ENCODE measurements around the gene GSX1.

GSX1 gene

GRCh38 chr13:27782151-27782550 lies 10.1 kb upstream of the GSX1 start:
- H3K27me3 ChIP-seq (ENCODE audit: insufficient read depth, low read length, poor library complexity): peaks cover 1% of the 10 kb centered on the region
- no peak overlapping the region for H3K27ac ChIP-seq (ENCODE audit: low read depth, low read length)

DNA sequence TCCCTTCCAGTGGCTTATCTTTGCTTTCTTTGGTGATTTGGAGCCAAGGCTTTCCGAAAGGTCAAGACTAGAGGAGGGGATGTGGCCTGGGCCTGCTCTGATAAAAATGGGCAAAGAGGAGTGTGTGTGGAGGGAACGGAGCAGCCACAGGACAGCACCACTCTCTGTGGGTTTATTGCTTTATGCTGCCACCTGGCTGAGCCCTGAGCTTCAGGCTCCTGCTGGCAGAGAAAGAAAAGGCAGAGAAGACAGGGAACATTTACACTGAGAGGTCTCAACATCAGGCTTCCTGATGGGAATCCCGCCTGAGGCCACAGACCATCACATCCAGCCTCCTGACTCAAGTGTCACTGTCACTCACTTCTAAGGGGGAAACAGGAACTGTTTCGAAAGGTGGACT lies 9.2 kb upstream of the GSX1 start:
- no peaks in the 10 kb centered on the region for H3K79me2 ChIP-seq (ENCODE audit: control insufficient read depth, insufficient read depth, low read length)
- H2BK15ac ChIP-seq (replicated peaks; ENCODE audit: low read depth): no peak overlapping the region
- no peaks in the 10 kb centered on the region for H3K79me1 ChIP-seq (ENCODE audit: low read length)
- no peak overlapping the region for H4K8ac ChIP-seq (ENCODE audit: low read depth, low read length)
- peak; percentile 75 for DNase-seq
- no peak overlapping the region for H3K23ac ChIP-seq (ENCODE audit: low read length)
- peaks cover 5% of the 10 kb centered on the region for H3K27me3 ChIP-seq (ENCODE audit: insufficient read depth, low read length, poor library complexity)
- H2AK5ac ChIP-seq (ENCODE audit: low read length): no peak overlapping the region
- H3K4ac ChIP-seq (ENCODE audit: low read depth, low read length): no peak overlapping the region
- no peak overlapping the region for H2BK5ac ChIP-seq (ENCODE audit: low read length)
- no CpG with 5 or more reads among the region's 4 CpGs for WGBS (ENCODE audit: extremely low coverage, insufficient coverage, low lambda C conversion rate)
- no peaks in the 10 kb centered on the region for H3K4me1 ChIP-seq (ENCODE audit: control insufficient read depth, low read depth, low read length)
- H3K18ac ChIP-seq (ENCODE audit: low read length): no peak overlapping the region
- H3K9ac ChIP-seq (ENCODE audit: low read length): no peak overlapping the region
- no peak overlapping the region for H3K4me3 ChIP-seq (ENCODE audit: low read length)
- no peak overlapping the region for H4K5ac ChIP-seq (ENCODE audit: low read length)
- H3K4me2 ChIP-seq (ENCODE audit: low read length): no peak overlapping the region
- H3K27ac ChIP-seq (ENCODE audit: low read depth, low read length): no peak overlapping the region
- H3K36me3 ChIP-seq (ENCODE audit: control insufficient read depth, insufficient read depth, low read length): no peaks in the 10 kb centered on the region
- no peak overlapping the region for H2BK120ac ChIP-seq (ENCODE audit: low read depth, low read length)
- no peak overlapping the region for H3K56ac ChIP-seq (ENCODE audit: low read length)

More at GRCh38 chr13:27782151-27782550, 10.1 kb upstream of the GSX1 start:
- no peak overlapping the region for H3K9ac ChIP-seq (ENCODE audit: low read length)
- no peak overlapping the region for H3K18ac ChIP-seq (ENCODE audit: low read length)
- no peak overlapping the region for H2BK120ac ChIP-seq (ENCODE audit: low read depth, low read length)
- DNase-seq: no peak
- no peak overlapping the region for H2AK5ac ChIP-seq (ENCODE audit: low read length)
- WGBS (ENCODE audit: extremely low coverage, insufficient coverage, low lambda C conversion rate): no CpG with 5 or more reads among the region's 5 CpGs
- no peak overlapping the region for H4K8ac ChIP-seq (ENCODE audit: low read depth, low read length)
- no peaks in the 10 kb centered on the region for H3K79me2 ChIP-seq (ENCODE audit: control insufficient read depth, insufficient read depth, low read length)
- H4K5ac ChIP-seq (ENCODE audit: low read length): no peak overlapping the region
- H3K4me3 ChIP-seq (ENCODE audit: low read length): no peak overlapping the region
- no peak overlapping the region for H3K4ac ChIP-seq (ENCODE audit: low read depth, low read length)
- no peaks in the 10 kb centered on the region for H3K79me1 ChIP-seq (ENCODE audit: low read length)
- H3K36me3 ChIP-seq (ENCODE audit: control insufficient read depth, insufficient read depth, low read length): no peaks in the 10 kb centered on the region
- H3K56ac ChIP-seq (ENCODE audit: low read length): no peak overlapping the region
- no peaks in the 10 kb centered on the region for H3K4me1 ChIP-seq (ENCODE audit: control insufficient read depth, low read depth, low read length)
- no peak overlapping the region for H2BK5ac ChIP-seq (ENCODE audit: low read length)
- no peak overlapping the region for H3K4me2 ChIP-seq (ENCODE audit: low read length)
- no peak overlapping the region for H2BK15ac ChIP-seq (replicated peaks; ENCODE audit: low read depth)
- H3K23ac ChIP-seq (ENCODE audit: low read length): no peak overlapping the region

GRCh38 chr13:27788271-27788670 lies 4.0 kb upstream of the GSX1 start:
- Histone ChIP-seq H3K4me3 (ENCODE audit: low read length) (no peak overlapping the region), H3K9ac (ENCODE audit: low read length) (no peak overlapping the region), H4K8ac (ENCODE audit: low read depth, low read length) (no peak overlapping the region), H3K18ac (ENCODE audit: low read length) (no peak overlapping the region), H3K56ac (ENCODE audit: low read length) (no peak overlapping the region), H4K5ac (ENCODE audit: low read length) (no peak overlapping the region), H3K79me2 (ENCODE audit: control insufficient read depth, insufficient read depth, low read length) (no peaks in the 10 kb centered on the region), H3K27me3 (ENCODE audit: insufficient read depth, low read length, poor library complexity) (peaks cover 53% of the 10 kb centered on the region), H3K36me3 (ENCODE audit: control insufficient read depth, insufficient read depth, low read length) (no peaks in the 10 kb centered on the region), H2BK120ac (ENCODE audit: low read depth, low read length) (no peak overlapping the region), H3K4ac (ENCODE audit: low read depth, low read length) (no peak overlapping the region), H3K4me1 (ENCODE audit: control insufficient read depth, low read depth, low read length) (no peaks in the 10 kb centered on the region), H2BK5ac (ENCODE audit: low read length) (no peak overlapping the region), H2BK15ac (replicated peaks; ENCODE audit: low read depth) (no peak overlapping the region), H3K4me2 (ENCODE audit: low read length) (no peak overlapping the region), H2AK5ac (ENCODE audit: low read length) (no peak overlapping the region), H3K79me1 (ENCODE audit: low read length) (no peaks in the 10 kb centered on the region), H3K27ac (ENCODE audit: low read depth, low read length) (no peak overlapping the region), H3K23ac (ENCODE audit: low read length) (no peak overlapping the region)
- DNase-seq: no peak
- WGBS (ENCODE audit: extremely low coverage, insufficient coverage, low lambda C conversion rate): no CpG with 5 or more reads among the region's 1 CpG

GRCh38 chr13:27789153-27789494 lies 3.2 kb upstream of the GSX1 start:
- WGBS (ENCODE audit: extremely low coverage, insufficient coverage, low lambda C conversion rate): no CpG with 5 or more reads among the region's 6 CpGs
- H3K27ac ChIP-seq (ENCODE audit: low read depth, low read length): no peak overlapping the region
- no peak overlapping the region for H4K5ac ChIP-seq (ENCODE audit: low read length)
- no peak overlapping the region for H2BK120ac ChIP-seq (ENCODE audit: low read depth, low read length)
- H2BK5ac ChIP-seq (ENCODE audit: low read length): no peak overlapping the region
- DNase-seq: no peak
- H3K79me1 ChIP-seq (ENCODE audit: low read length): no peaks in the 10 kb centered on the region
- H3K4me2 ChIP-seq (ENCODE audit: low read length): no peak overlapping the region
- H3K56ac ChIP-seq (ENCODE audit: low read length): no peak overlapping the region
- no peaks in the 10 kb centered on the region for H3K36me3 ChIP-seq (ENCODE audit: control insufficient read depth, insufficient read depth, low read length)
- H3K9ac ChIP-seq (ENCODE audit: low read length): no peak overlapping the region
- H3K18ac ChIP-seq (ENCODE audit: low read length): no peak overlapping the region
- no peaks in the 10 kb centered on the region for H3K79me2 ChIP-seq (ENCODE audit: control insufficient read depth, insufficient read depth, low read length)
- H4K8ac ChIP-seq (ENCODE audit: low read depth, low read length): no peak overlapping the region
- H3K4me1 ChIP-seq (ENCODE audit: control insufficient read depth, low read depth, low read length): no peaks in the 10 kb centered on the region
- H2BK15ac ChIP-seq (replicated peaks; ENCODE audit: low read depth): no peak overlapping the region
- no peak overlapping the region for H3K4me3 ChIP-seq (ENCODE audit: low read length)
- H3K23ac ChIP-seq (ENCODE audit: low read length): no peak overlapping the region
- H3K4ac ChIP-seq (ENCODE audit: low read depth, low read length): no peak overlapping the region
- H3K27me3 ChIP-seq (ENCODE audit: insufficient read depth, low read length, poor library complexity): peaks cover 62% of the 10 kb centered on the region
- no peak overlapping the region for H2AK5ac ChIP-seq (ENCODE audit: low read length)

DNA sequence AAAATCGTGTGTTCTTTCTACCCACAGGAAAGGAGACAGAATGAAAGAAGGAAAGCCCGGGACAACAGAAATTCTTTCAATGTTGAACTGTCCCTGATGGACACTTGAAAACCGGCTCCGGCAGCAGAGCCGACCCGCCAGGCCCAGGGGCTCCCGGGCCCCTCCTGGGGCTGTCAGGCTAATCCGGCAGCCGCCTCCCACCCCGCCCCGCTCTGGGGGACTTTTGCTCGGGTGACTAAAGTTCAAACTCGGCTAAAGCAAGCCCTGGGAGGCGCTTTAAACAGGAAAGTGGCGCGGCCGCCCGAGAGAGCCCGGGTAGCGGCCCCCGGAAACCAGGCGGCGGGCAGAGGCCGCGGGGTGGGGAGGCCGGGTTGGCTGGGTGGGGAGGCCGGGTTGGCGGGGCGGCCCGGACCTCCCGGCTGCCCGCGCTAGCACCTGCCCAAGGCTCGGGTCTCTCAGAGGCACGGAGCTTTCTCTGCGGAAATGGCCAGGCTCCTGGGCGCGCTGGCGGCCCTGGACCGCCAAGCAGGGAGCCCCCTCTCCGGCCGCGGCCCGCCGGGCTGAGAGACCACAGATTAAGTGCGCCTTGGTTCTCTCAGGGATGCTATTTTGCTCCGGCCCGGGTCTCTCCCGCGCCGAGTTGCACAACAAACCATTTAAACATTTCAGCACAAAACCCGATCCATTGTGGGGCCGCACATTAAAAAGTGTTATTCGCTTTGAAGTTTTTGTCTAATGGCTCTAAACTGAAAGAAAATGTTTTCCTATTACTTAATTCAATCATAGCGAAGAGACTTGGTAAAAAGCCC lies 2.6 kb upstream of the GSX1 start:
- no peak overlapping the region for H3K56ac ChIP-seq (ENCODE audit: low read length)
- H3K18ac ChIP-seq (ENCODE audit: low read length): no peak overlapping the region
- no peak overlapping the region for H3K4ac ChIP-seq (ENCODE audit: low read depth, low read length)
- no peak overlapping the region for H2AK5ac ChIP-seq (ENCODE audit: low read length)
- H3K4me2 ChIP-seq (ENCODE audit: low read length): no peak overlapping the region
- no peaks in the 10 kb centered on the region for H3K4me1 ChIP-seq (ENCODE audit: control insufficient read depth, low read depth, low read length)
- H3K79me2 ChIP-seq (ENCODE audit: control insufficient read depth, insufficient read depth, low read length): no peaks in the 10 kb centered on the region
- DNase-seq: no peak
- H3K79me1 ChIP-seq (ENCODE audit: low read length): no peaks in the 10 kb centered on the region
- no peak overlapping the region for H3K4me3 ChIP-seq (ENCODE audit: low read length)
- H3K9ac ChIP-seq (ENCODE audit: low read length): no peak overlapping the region
- H3K36me3 ChIP-seq (ENCODE audit: control insufficient read depth, insufficient read depth, low read length): no peaks in the 10 kb centered on the region
- H2BK120ac ChIP-seq (ENCODE audit: low read depth, low read length): no peak overlapping the region
- WGBS (ENCODE audit: extremely low coverage, insufficient coverage, low lambda C conversion rate): no CpG with 5 or more reads among the region's 55 CpGs
- H2BK5ac ChIP-seq (ENCODE audit: low read length): no peak overlapping the region
- H3K27me3 ChIP-seq (ENCODE audit: insufficient read depth, low read length, poor library complexity): peaks cover 67% of the 10 kb centered on the region
- no peak overlapping the region for H3K23ac ChIP-seq (ENCODE audit: low read length)
- H2BK15ac ChIP-seq (replicated peaks; ENCODE audit: low read depth): no peak overlapping the region
- no peak overlapping the region for H4K8ac ChIP-seq (ENCODE audit: low read depth, low read length)
- no peak overlapping the region for H3K27ac ChIP-seq (ENCODE audit: low read depth, low read length)
- H4K5ac ChIP-seq (ENCODE audit: low read length): no peak overlapping the region

DNA sequence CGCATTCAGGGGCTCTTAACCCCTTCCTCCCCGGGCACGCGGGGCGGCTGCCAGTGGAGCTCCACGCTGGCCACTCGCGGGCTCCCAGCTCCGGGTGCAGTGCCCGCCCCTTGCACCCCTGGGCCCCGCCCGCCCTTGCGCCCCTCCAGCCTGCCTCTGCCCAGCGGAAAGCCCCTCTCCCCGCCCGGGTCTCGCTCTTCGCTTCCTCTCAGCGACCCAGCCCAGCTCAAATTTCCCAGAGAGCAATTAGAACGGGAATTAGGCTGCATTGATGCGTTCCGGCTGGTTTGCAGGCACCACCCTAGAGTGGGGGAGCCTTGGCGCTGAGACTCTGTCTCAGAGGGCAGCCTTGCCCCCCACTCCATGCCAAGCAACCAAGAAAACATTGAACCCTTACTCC lies 1.8 kb upstream of the GSX1 start:
- Histone ChIP-seq H4K8ac (ENCODE audit: low read depth, low read length) (no peak overlapping the region), H3K27me3 (ENCODE audit: insufficient read depth, low read length, poor library complexity) (peaks cover 75% of the 10 kb centered on the region), H2BK5ac (ENCODE audit: low read length) (no peak overlapping the region), H3K79me1 (ENCODE audit: low read length) (no peaks in the 10 kb centered on the region), H3K23ac (ENCODE audit: low read length) (no peak overlapping the region), H3K56ac (ENCODE audit: low read length) (no peak overlapping the region), H3K4me3 (ENCODE audit: low read length) (no peak overlapping the region), H4K5ac (ENCODE audit: low read length) (no peak overlapping the region), H3K4ac (ENCODE audit: low read depth, low read length) (no peak overlapping the region), H3K4me1 (ENCODE audit: control insufficient read depth, low read depth, low read length) (peaks cover 2% of the 10 kb centered on the region), H3K4me2 (ENCODE audit: low read length) (no peak overlapping the region), H3K79me2 (ENCODE audit: control insufficient read depth, insufficient read depth, low read length) (no peaks in the 10 kb centered on the region), H3K18ac (ENCODE audit: low read length) (no peak overlapping the region), H3K9ac (ENCODE audit: low read length) (no peak overlapping the region), H3K27ac (ENCODE audit: low read depth, low read length) (no peak overlapping the region), H3K36me3 (ENCODE audit: control insufficient read depth, insufficient read depth, low read length) (no peaks in the 10 kb centered on the region), H2BK120ac (ENCODE audit: low read depth, low read length) (no peak overlapping the region), H2BK15ac (replicated peaks; ENCODE audit: low read depth) (no peak overlapping the region), H2AK5ac (ENCODE audit: low read length) (no peak overlapping the region)
- no CpG with 5 or more reads among the region's 23 CpGs for WGBS (ENCODE audit: extremely low coverage, insufficient coverage, low lambda C conversion rate)
- DNase-seq: no peak

Data from mesendoderm (in vitro differentiated cells).